HL-60/S4 treated with phorbol 12-myristate 13-acetate at 8.2 ng/mL for 4 days and 3 days (cell line): ENCODE results near the gene CDK2AP2.
"Not testable (repeated sequence)": the region's sequence is repeated elsewhere in the genome, so short reads cannot be mapped to it uniquely, and the experiment has no call there.

Experiments used
- in situ Hi-C: fragments of 300-500 bp; cut with MboI; formaldehyde crosslinking; loops from 2 replicates; pipeline ENCODE4 v1.15.0; 2022; ENCODE audit warnings: low sequenced_read_pairs

The CDK2AP2 gene

DNA sequence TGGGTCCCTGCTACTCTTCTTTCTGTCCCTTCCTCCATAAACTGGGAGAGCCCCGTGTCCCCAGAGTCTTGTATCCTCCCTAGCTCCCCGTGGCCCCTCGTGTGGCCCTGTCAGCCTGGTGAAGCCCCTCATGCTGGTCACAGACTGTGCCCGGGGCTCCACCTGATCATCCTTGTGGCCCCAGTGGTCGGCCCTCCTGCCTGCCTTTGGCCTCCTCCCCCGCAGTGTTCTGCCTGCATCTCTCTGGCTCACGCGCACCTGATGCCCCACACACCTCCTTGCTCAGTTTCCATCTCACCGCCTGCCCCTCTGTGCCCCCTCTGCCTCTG is 16.5 kb upstream of the CDK2AP2 start:
- in situ Hi-C loops: no loop called here

DNA sequence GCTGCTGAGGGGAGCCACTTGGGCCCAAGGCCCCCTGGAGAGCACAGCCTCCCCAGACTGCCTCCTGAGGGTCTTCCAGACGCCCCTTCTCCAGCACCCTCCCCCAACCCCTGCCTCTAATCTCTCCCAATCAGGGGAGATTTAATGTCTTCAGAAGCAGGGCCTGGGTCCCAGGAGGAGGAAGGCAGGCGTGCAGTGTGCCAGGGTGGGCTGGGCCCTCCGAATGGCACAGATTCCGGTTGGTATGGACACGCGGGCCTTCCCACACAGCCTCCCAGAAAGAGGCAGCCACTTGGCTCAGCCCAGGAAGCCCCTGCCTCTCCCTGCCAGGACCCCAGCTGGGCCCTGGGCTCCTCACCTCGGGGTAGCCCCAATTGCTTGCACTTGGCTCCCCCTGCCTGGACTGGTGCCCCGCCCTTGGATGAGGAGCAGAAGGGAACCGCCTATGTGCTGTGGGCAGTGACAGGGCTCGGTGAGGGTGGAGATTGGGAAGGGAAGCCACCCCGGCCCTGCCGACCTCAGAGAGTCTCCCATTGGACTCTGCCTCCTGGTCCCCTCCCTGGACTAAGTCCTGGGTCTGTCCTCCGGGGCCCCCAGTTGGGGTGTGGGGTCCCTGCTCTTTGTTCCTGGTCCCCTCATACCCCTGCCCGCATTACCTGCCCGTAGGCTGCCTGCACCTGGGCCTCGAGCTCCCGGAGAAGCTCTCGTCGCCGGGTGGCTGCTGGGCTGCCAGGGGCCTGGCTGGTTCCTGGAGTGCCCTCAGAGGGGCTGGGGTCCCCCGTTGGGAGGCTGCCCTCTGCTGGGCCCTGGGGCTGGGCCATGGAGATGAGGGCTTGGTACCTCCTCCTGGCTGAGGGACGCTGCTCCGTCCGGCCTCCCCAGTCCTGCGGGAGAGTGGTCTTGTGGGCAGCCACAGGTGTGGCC is 15.9 kb upstream of the CDK2AP2 start:
- in situ Hi-C loops: no loop called here

DNA sequence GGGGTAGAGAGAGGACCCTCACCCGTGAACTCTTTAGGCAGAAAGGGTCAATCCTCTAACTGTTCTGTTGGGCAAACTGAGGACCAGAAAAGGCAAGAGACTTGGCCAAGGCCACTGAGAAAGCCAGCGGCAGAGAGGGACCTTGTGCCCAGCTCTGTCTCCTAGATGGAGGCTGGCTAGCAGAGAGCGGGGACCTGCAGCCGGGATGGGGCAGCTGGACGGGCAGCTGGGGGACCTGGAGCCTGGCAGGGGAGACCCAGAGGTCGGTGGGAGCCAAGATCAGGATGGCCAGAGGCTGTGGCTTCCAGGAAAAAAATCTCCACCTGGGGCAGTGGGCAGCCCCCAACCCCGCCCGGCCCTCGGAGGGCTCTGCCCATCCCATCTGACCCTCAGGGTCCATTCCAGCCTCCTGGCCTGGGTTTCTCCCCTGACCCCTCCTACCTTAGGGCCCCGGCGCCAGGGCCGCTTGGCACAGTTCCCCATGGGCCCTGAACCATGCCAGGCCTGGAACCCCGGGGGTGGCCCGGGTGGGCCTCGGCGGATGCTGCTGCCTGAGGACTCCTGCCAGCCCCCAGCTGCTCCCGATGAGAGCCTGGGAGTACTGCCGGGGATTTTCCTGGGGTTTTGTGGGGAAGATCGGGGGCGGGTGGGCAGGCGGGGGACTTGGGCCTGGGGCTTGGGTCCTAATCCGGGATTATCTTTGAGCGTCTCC is 15.0 kb upstream of the CDK2AP2 start, which contains the start of gene CABP2:
Gene CABP2, minus strand, starts transcription at position 603 of the 712 bp plus-strand sequence. Its CDS starts 120 bp downstream, at position 483.
- in situ Hi-C loops: no loop called here

DNA sequence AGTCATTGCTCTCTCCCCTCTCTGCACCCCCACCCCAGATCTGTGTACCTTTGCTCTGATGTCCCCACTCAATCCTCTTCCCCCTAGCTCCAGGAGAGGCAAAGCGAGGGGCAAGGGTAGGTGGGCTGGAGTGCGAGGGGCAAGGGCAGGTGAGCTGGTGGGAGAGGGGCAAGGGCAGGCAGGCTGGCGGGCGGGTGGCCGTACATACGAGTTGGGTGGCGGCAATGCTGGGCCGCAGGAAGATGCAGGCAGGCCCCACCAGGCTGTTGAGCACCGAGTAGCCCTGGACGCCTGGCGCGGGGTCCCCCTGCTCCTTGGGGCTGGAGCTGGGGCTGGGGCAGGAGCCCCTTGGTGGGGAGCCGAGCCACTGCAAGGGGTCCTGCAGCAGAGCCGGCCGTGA is 14.4 kb upstream of the CDK2AP2 start:
- in situ Hi-C loops: no loop called here

DNA sequence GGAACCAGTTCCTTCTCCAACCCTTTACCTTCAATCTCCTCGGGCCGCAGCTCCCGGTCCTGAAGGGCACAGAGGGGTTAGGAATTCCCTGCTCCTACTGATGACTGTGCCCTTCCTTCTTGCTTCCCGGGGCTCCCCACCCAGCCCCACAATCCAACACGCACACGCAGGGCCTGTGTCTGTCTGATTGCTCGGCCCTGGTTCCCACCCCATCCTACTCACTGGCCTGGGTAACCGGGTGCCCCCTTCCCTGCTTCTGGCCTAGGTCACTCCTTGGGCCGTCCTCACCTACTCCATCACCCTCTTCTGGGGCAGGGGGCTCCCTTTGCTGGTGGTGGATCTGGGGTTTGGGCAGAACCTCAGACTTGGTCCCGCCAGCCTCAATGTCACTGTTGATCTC is 14.0 kb upstream of the CDK2AP2 start:
- in situ Hi-C loops: no loop called here

DNA sequence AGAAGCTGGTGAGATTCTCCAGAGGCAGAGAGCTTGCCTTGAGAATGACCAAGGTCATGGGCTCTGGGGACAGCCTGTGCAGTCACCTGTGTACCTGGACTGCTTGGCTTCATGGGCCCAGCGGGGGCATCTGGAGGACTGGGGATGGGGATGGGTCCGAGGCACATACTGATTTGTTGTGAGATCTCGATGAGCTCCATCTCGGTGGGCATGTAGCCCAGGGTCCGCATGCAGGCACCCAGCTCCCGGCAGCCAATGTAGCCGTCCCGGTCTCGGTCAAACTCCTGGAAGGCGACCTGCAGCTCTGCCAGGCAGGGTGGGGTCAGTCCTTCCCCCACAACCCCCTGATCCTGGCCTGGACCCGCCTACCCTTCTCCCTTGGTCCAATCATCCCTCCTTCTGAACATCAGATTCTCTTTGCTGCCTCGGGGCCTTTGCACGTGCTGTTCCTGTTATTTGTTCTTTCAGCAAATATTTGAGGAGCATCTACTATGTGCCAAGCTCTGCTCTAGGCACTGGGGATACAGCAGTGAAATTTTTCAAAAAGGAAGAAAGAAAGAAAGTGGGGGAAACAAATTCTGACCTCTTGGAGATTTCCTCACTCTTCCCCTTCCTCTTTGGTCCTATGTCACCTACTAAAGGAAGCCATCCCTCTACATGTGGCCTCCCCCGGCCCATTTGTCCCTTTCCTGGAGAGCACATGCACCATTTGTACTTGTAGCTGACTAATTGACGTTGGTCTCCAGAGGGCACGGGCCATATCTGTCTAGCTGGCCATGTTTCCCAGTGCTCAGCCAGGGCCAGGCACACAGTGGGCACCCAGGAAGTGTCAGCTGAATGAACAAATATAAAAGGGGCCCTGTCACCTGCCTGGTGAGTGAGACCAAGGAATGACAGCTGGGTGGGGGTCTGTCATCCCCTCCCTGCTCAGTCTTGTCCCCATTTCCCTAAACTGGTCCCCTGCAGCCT is 13.2 kb upstream of the CDK2AP2 start:
- in situ Hi-C loops: no loop called here

DNA sequence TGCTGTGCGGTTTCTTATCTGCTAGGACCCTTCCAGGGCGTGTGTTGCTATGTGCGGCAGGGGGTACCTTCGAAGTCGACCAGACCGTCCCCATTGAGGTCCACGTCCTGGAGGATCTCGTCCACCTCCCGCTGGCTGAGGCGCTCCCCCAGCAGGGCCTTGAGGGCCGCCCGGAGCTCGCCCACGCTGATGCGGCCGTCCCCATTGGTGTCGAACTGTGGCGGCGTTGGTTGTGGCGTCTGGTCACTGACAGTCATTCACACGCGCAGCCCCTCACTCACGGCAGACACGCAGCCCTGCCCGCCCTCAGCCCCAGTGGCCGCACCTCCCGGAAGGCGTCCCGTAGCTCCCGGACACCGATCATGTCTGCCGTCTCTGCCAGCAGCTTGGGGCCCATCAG is 11.8 kb upstream of the CDK2AP2 start:
- in situ Hi-C loops: no loop called here

DNA sequence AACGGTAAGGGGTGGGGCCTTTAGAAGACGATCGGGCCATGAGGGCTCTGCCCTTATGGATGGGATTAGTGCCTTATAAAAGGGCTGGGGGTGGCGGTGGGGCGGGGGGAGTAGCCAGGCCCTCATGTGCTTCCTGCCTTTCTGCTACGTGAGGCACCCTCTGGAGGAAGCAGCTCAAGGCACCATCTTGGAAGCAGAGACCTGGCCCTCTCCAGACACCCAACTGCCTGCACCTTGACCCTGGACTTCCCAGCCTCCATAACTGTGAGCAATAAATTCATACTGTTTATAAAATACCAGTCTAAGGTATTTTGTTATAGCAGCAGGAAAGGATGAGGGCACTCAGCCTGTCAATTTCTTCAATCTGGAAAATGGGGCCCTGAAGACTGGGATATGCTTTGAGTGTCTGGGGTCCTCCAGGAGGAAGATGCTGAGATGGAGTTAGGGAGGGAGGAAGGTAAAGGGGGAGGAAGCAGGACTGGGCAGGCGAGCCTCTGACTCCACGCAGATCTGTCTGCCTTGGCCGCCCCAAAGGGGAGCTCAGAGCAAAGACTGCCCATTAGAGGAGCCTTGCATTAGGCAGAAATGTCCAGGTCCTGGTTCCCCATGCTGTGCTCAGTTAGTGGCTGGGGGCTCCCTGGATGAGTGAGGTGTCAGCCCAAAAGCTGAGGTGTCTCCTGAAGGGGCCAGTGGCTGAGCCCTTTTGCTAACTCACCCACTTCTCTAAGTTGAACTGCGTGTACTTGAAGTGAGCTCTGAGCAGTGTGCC is 10.0 kb upstream of the CDK2AP2 start:
- in situ Hi-C loops: no loop called here

DNA sequence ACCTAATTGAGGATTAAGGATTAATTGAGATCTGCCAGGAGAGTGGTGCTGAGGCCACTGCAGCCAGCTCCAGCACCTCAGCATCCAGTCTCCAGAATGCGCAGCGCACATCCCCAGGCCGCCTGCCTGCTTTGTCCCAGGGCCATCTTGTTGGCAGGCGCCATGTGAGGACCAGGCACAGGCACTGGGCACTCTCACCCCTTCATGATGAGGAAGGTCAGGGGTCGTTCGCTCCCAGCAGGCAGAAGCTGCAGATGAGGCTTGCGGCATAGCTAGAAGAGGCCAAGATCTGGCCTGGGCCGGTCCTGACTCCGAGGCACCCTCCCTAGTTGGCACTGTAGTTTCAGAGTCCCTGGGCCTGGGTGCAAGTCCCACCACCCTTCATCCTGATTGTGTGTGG is 8.8 kb upstream of the CDK2AP2 start:
- in situ Hi-C loops: no loop called here

DNA sequence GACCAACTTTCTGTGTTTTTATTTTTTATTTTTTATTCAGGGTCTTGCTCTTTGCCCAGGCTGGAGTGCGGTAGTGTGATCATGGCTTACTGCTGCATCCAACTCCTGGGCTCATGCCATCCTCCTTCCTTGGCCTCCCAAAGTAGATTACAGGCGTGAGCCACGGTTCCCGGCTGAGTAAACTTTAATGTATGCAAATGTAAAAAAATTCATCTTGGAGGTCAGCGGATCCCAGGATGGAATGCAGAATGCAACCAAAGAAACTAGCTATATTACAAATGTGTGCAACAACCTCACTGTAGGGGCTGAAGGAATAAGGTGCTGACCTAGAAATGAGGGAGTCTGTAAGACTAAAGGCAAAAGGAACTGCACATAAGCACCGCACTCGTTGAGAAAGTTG is 6.2 kb upstream of the CDK2AP2 start:
- in situ Hi-C loops: no loop called here

DNA sequence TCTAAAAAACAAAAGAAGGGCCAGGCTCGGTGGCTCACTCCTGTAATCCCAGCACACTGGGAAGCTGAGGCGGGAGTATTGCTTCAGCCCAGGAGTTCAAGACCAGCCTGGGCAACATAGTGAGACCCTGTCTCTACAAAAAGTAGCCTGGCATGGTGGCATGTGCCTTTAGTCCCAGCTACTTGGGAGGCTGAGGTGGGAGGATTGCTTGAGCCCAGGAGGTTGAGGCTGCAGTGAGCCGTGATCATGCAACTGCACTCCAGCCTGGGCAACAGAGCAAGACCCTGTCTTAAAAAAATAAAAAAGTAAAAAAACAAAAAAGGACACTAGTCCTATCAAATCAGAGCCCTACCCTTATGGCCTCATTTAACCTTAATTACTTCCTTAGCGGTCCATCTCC is 3.6 kb upstream of the CDK2AP2 start:
- in situ Hi-C loops: not testable (repeated sequence)

DNA sequence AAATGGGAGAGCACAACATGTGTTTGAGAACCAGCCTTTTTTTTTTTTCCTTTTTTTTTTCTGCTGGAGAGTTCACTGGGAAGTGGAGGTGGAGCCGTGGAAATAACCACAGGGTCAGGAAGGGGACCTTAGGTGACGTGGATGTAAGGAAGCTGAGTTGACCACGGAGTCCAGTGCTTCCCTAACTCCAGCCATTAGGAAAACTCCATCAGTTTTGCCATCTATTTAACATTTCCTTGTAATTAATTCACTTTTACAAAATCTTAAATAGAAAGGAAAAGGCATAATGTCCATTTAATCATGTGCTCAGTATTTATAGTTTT is 2.0 kb upstream of the CDK2AP2 start:
- in situ Hi-C loops: no loop called here

DNA sequence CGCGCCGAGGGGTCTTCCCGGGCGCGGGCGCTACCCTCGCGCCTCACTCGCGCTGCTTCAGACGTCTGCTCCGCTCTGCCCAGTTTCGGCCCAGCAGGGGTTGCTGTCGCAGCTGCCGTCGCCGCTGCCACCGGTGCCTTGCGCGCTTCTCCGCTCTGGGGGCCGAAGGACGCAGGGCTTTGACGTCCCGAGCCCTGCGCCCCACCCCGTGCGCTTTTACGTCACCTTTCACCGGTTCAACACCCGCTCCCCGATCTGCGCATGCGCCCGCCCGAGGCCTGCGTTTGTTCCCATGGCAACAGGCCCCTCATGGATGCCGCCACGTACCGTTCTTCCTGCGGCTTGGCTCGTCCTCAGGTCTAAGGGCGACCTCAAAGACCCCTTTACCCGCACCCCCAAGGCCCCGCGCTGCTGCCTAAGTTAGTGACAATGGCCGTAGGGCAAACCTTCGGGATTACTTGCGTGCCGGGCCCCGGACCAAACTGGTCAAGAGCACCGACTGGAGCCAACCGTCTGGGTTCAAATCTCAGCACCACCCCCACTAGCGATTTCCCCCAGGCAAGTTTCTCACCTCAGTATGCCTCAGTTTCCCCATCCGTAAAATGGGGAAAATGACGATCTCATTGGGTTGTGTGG is 642 bp upstream of the CDK2AP2 start:
- in situ Hi-C loops: no loop called here

DNA sequence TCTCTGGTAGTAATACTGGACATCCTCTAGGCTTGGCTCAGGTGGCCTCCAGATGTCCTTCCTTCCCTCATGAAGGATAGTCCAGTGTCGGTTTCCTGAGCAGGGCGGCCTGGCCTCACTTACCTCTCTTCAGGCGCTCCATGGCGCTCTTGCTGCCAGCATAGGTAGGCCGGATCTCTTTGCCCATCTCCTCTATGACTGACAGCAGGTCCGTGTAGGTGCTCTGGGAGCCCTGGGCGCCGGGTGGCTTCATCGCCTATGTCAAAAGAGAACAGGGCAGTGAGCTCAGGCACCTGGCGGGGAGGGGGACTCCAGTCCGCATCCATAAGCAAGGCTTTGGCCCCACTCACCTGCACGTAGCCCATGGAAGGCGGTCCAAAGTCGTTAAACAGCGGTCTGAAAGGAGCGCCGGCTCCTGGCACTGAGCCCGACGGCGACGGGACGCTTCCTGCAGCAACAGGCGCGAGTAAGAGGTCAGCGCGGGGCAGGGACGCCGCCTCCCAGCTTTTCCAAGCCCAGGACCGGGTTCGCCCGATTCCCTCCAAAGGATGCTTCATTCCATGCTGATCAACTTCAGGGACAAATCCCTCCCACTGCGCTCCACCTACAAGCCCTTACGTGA is 609 bp downstream of the CDK2AP2 start:
- in situ Hi-C loops: no loop called here

DNA sequence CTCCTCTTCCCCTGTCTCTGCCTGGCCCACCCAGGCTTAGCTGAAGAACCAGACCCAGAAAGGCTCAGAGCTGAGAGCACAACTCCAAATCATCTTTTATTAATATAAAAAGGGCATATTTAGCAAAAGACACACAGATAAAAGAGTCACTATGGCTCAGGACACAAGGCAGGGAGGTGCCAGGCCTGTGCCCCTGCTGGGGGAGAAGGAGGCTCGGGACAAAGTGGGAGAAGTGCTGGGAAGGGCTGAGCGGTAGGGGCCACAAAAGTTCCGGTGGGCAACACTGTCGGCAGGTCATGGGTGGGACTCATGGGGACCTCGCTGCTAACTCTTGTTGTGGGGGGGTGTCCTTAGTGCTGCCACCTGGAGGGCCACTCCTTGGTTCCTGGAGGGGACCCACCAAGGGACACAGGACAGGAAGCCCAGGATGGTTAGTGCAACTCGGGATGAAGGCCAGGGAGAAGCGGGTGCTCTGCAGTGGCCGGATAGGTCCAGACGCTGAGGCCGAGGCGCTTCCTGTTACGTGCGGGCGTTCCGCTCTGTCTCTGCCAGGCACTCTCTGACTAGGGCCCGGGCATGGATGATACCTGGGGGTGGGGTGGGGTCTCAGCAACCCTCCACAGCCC is 1.4 kb downstream of the CDK2AP2 start:
- in situ Hi-C loops: no loop called here

DNA sequence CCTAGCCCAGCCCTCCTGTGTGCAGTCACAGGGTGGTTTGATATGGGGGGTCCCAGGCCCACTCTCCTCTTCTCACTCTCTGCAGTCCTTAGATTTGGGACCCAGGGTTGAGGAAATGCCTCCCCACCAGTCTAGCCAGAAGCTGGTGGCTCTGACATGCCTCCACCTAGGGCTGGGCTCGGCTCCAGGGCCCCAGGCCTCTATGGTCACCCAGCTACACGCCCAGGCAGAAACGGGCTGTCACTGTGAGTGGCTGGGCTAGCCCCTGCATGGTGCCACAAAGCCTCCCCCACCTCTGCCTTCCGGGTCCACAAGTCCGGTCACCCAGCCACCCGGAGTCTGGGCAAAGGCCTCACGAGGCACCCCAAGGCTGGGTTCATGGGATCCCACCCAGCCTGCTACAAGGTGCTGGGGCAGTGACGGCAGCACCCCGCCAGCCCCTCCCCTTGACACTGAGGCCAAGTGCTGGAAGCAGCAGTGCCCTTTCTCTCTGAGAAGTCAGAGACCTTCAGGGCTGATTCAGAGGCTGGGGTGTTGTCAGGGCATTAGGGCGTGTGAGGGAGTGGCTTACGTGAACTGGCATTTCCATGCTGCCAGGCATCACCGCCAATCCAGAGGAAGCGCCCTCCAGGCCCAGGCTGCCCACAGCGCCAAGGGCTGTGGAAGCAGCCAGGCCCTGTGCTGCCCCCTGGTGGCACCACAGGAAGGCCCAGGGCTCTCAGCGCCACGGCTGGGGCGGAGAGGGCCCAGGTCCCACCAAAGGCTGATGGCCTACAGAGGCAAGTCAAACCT is 2.2 kb downstream of the CDK2AP2 start:
- in situ Hi-C loops: no loop called here

DNA sequence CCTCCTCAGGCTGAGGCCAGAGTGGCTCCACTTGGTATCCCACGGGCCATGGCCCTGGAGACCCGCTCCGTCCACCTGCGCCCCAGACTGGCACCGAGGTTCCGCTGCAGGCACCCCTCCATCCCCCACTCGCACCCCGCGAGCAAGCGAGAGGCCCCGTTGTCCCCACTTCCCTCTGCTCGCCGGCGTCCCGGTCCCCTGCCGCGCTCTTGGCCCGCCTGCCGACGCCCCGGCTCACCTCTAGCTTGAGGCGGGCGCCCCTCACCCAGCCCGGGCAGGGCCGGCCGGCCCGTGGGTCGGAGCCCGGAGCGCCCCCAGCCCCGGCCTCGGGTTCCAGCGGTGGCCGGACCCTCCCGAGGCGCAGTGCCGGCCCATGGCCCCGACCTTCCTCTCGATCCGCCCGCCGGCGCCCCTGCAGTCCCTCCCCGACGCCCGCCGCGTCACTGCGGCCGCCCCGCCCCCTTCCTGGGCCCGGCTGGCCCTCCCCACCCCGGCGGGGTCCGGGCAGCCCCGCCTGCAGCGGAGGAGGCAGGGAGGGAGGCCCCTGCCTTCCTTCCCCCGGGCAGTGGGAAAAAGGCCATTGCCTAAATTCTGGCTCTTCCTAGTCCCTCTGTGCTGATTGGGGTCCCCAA is 2.9 kb downstream of the CDK2AP2 start, which contains the start of gene PITPNM1:
Gene PITPNM1, minus strand, starts transcription at position 414 of the 632 bp plus-strand sequence. CDS start 1,183 bp downstream, outside the sequence.
- in situ Hi-C loops: no loop called here
